Measurements from ENCODE around the gene TAF1. TPM values are rescaled to one million over a fixed set of nuclear protein-coding genes. Genes with fewer than 3 reads are reported as not detected.
A peak's percentile ranks its signal among the peaks of the same experiment; 100 is the strongest.
"Not testable (repeated sequence)": the region's sequence is repeated elsewhere in the genome, so short reads cannot be mapped to it uniquely, and the experiment has no call there.

TAF1 gene, protein sequence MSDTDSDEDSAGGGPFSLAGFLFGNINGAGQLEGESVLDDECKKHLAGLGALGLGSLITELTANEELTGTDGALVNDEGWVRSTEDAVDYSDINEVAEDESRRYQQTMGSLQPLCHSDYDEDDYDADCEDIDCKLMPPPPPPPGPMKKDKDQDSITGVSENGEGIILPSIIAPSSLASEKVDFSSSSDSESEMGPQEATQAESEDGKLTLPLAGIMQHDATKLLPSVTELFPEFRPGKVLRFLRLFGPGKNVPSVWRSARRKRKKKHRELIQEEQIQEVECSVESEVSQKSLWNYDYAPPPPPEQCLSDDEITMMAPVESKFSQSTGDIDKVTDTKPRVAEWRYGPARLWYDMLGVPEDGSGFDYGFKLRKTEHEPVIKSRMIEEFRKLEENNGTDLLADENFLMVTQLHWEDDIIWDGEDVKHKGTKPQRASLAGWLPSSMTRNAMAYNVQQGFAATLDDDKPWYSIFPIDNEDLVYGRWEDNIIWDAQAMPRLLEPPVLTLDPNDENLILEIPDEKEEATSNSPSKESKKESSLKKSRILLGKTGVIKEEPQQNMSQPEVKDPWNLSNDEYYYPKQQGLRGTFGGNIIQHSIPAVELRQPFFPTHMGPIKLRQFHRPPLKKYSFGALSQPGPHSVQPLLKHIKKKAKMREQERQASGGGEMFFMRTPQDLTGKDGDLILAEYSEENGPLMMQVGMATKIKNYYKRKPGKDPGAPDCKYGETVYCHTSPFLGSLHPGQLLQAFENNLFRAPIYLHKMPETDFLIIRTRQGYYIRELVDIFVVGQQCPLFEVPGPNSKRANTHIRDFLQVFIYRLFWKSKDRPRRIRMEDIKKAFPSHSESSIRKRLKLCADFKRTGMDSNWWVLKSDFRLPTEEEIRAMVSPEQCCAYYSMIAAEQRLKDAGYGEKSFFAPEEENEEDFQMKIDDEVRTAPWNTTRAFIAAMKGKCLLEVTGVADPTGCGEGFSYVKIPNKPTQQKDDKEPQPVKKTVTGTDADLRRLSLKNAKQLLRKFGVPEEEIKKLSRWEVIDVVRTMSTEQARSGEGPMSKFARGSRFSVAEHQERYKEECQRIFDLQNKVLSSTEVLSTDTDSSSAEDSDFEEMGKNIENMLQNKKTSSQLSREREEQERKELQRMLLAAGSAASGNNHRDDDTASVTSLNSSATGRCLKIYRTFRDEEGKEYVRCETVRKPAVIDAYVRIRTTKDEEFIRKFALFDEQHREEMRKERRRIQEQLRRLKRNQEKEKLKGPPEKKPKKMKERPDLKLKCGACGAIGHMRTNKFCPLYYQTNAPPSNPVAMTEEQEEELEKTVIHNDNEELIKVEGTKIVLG (N-terminal part only)
- total RNA-seq, result 10 to 100 TPM; 43.1 to 44.9 TPM
- 23.2 TPM for polyA plus RNA-seq (2013, experiment 1 of 2)
- polyA plus RNA-seq (2013, experiment 2 of 2), result 22.0 TPM
- long read RNA-seq, experiment 1, partial matches to known transcripts, result 2 of 4 reads
- long read RNA-seq, experiment 1, other reads (novel, unspliced or antisense), result 2 of 4 reads
- long read RNA-seq, experiment 2, full-length matches to known transcripts, result 2 of 20 reads
- long read RNA-seq, experiment 2, partial matches to known transcripts, result 8 of 20 reads
- long read RNA-seq, experiment 2, other reads (novel, unspliced or antisense), result 10 of 20 reads
- long read RNA-seq, experiment 3, full-length matches to known transcripts, result 9 of 28 reads
- long read RNA-seq, experiment 3, partial matches to known transcripts, result 7 of 28 reads
- long read RNA-seq, experiment 3, other reads (novel, unspliced or antisense), result 12 of 28 reads
- long read RNA-seq, experiment 4, partial matches to known transcripts, result 1 of 2 reads
- long read RNA-seq, experiment 4, other reads (novel, unspliced or antisense), result 1 of 2 reads

- Histone ChIP-seq H3K9me3 (ENCODE audit: control insufficient read depth, low read length) (no peaks in the 10 kb centered on the region), H3K27ac (ENCODE audit: low read depth, low read length) (peak within 1 kb of the TSS; percentile 75), H3K9ac (ENCODE audit: extremely low read depth, low read length, poor library complexity, severe bottlenecking) (peak within 1 kb of the TSS; percentile 86), H3K27me3 (ENCODE audit: control insufficient read depth, insufficient read depth, low read length, poor library complexity, severe bottlenecking) (no peaks in the 10 kb centered on the region), H3K4me3 (ENCODE audit: low read length) (peak within 1 kb of the TSS; percentile 93), H3K4me1 (ENCODE audit: control insufficient read depth, insufficient read depth, low read length) (no peaks in the 10 kb centered on the region), H3K36me3 (ENCODE audit: control insufficient read depth, insufficient read depth, low read length) (peaks cover 21% of the 10 kb centered on the region)
- Mint-ChIP-seq H3K27me3 (ENCODE audit: insufficient read depth) (no peaks in the 10 kb centered on the region), H3K27ac (peak within 1 kb of the TSS; percentile 95), H3K9me3 (peaks cover 64% of the 10 kb centered on the region), H3K36me3 (ENCODE audit: low read depth) (peaks cover 21% of the 10 kb centered on the region), H3K4me3 (peak within 1 kb of the TSS; percentile 87), H3K4me1 (peaks cover 2% of the 10 kb centered on the region)
- DNase-seq, result peak; percentile 94
- TF ChIP-seq, protein P1, sequence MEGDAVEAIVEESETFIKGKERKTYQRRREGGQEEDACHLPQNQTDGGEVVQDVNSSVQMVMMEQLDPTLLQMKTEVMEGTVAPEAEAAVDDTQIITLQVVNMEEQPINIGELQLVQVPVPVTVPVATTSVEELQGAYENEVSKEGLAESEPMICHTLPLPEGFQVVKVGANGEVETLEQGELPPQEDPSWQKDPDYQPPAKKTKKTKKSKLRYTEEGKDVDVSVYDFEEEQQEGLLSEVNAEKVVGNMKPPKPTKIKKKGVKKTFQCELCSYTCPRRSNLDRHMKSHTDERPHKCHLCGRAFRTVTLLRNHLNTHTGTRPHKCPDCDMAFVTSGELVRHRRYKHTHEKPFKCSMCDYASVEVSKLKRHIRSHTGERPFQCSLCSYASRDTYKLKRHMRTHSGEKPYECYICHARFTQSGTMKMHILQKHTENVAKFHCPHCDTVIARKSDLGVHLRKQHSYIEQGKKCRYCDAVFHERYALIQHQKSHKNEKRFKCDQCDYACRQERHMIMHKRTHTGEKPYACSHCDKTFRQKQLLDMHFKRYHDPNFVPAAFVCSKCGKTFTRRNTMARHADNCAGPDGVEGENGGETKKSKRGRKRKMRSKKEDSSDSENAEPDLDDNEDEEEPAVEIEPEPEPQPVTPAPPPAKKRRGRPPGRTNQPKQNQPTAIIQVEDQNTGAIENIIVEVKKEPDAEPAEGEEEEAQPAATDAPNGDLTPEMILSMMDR (conservative IDR thresholded peaks at IDR 0.05), result no peak
- WGBS, 2 experiments (ENCODE audit: insufficient coverage in 1 of 2, insufficient read length in 1 of 2), result 0% methylated on average over 4 to 39 of the region's 51 CpGs
Observed at GRCh38 chrX:71365875-71366673, at the start of gene TAF1. Gene TAF1, plus strand, starts transcription at chrX:71366357. Its CDS starts 18 bp downstream, at chrX:71366375.

- H3K9me3 Mint-ChIP-seq, result peaks cover 39% of the 10 kb centered on the region
- not testable (repeated sequence) for H3K27ac Mint-ChIP-seq
- WGBS, 2 experiments (ENCODE audit: insufficient coverage in 1 of 2, insufficient read length in 1 of 2), result no CpG with 5 or more reads among the region's 1 CpG
Observed at GRCh38 chrX:71316959-71317358, 49.2 kb upstream of the TAF1 start.

GRCh38 chrX:71320126-71320525 is 46.0 kb upstream of the TAF1 start:
- H3K27ac ChIP-seq (ENCODE audit: low read depth, low read length), result no peak overlapping the region
- H3K27me3 ChIP-seq (ENCODE audit: control insufficient read depth, insufficient read depth, low read length, poor library complexity, severe bottlenecking), result no peaks in the 10 kb centered on the region
- H3K4me1 Mint-ChIP-seq, result no peaks in the 10 kb centered on the region

More at GRCh38 chrX:71316959-71317358, 49.2 kb upstream of the TAF1 start:
- H3K27me3 ChIP-seq (ENCODE audit: control insufficient read depth, insufficient read depth, low read length, poor library complexity, severe bottlenecking); H3K9me3 ChIP-seq (ENCODE audit: control insufficient read depth, low read length); DNase-seq; H3K4me1 ChIP-seq (ENCODE audit: control insufficient read depth, insufficient read depth, low read length); H3K27me3 Mint-ChIP-seq (ENCODE audit: insufficient read depth); H3K4me3 ChIP-seq (ENCODE audit: low read length); H3K36me3 ChIP-seq (ENCODE audit: control insufficient read depth, insufficient read depth, low read length); H3K4me1 Mint-ChIP-seq; H3K4me3 Mint-ChIP-seq; H3K27ac ChIP-seq (ENCODE audit: low read depth, low read length); H3K9ac ChIP-seq (ENCODE audit: extremely low read depth, low read length, poor library complexity, severe bottlenecking): not testable (repeated sequence)
- H3K36me3 Mint-ChIP-seq (ENCODE audit: low read depth), result peaks cover 12% of the 10 kb centered on the region

More at GRCh38 chrX:71320126-71320525, 46.0 kb upstream of the TAF1 start:
- no peak overlapping the region for H3K4me3 ChIP-seq (ENCODE audit: low read length)
- no peaks in the 10 kb centered on the region for H3K9me3 ChIP-seq (ENCODE audit: control insufficient read depth, low read length)
- Mint-ChIP-seq H3K9me3 (peaks cover 52% of the 10 kb centered on the region), H3K27me3 (ENCODE audit: insufficient read depth) (no peaks in the 10 kb centered on the region), H3K4me3 (no peak overlapping the region), H3K36me3 (ENCODE audit: low read depth) (peaks cover 15% of the 10 kb centered on the region), H3K27ac (no peak overlapping the region)
- H3K4me1 ChIP-seq (ENCODE audit: control insufficient read depth, insufficient read depth, low read length), result no peaks in the 10 kb centered on the region
- 95 to 100% methylated on average over 1 of the region's 1 CpG for WGBS, 2 experiments (ENCODE audit: insufficient coverage in 1 of 2, insufficient read length in 1 of 2)
- H3K36me3 ChIP-seq (ENCODE audit: control insufficient read depth, insufficient read depth, low read length), result no peaks in the 10 kb centered on the region
- no peak overlapping the region for H3K9ac ChIP-seq (ENCODE audit: extremely low read depth, low read length, poor library complexity, severe bottlenecking)
- no peak for DNase-seq
- TF ChIP-seq, protein P1 (conservative IDR thresholded peaks at IDR 0.05), result no peak

Measured in endodermal cell (in vitro differentiated cells).